HL-60 (cell line): ENCODE results near the gene LARP4B.

Source experiments
- DNase-seq, 2 experiments: peaks; one replicate each; pipeline ENCODE4 v3.0.0-alpha.2; 2010 to 2020; ENCODE audit warnings: low read depth in 1 of 2, low spot score in 1 of 2
- H3K27ac ChIP-seq: fragments of 250-450 bp; sonication (Bioruptor Pico); replicated peaks from 2 replicates; pipeline ENCODE4 v1.5.1; 2020; ENCODE audit warnings: mild to moderate bottlenecking, moderate library complexity
- H3K27me3 ChIP-seq: fragments of 250-450 bp; sonication (Bioruptor Pico); 2 replicates; pipeline ENCODE4 v1.5.1; 2021; ENCODE audit warnings: mild to moderate bottlenecking, moderate library complexity; ENCODE audit not compliant: insufficient read depth, poor library complexity, severe bottlenecking
- H3K4me3 ChIP-seq: replicated peaks from 2 replicates; pipeline ENCODE4 v1.5.1; 2011; ENCODE audit warnings: mild to moderate bottlenecking, control low read depth, low read length; ENCODE audit not compliant: insufficient read depth
- GABPA ChIP-seq: IDR thresholded peaks from 2 replicates; pipeline ENCODE4 v1.6.1; 2012; ENCODE audit warnings: low read depth
- POLR2AphosphoS5 ChIP-seq: IDR thresholded peaks from 2 replicates; pipeline ENCODE4 v1.6.1; 2012; ENCODE audit warnings: low read depth
- SPI1 ChIP-seq: IDR thresholded peaks from 2 replicates; pipeline ENCODE4 v1.6.1; 2012; ENCODE audit warnings: low read depth, mild to moderate bottlenecking, borderline replicate concordance
- TF ChIP-seq, protein P1 (sequence below): IDR thresholded peaks from 2 replicates; pipeline ENCODE4 v1.6.1; 2012; ENCODE audit warnings: low read depth; ENCODE audit not compliant: insufficient replicate concordance
- TF ChIP-seq, protein P2 (sequence below): IDR thresholded peaks from one replicate; pipeline ENCODE4 v1.5.1; 2011; ENCODE audit warnings: low read length, control low read depth, inconsistent platforms; ENCODE audit not compliant: insufficient read depth

The LARP4B gene

DNA sequence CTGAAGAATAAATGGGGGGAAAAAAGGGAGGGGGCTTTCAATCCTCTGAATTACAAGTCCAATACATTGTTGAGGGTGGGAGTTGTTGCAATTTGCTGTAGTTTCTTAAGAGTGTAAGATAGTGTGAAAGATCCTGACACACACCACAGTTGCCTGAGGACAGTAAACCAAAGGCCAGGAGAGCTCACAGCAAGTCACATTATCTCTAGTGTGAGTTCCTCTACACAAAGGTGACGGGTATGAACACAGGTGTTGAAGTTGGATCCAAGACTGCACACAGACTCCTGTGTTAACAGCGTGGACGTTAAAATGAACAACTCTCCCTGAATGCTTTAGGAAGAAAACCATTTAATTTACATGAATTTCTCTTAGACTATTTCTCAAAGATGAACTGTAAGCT, 12.0 kb downstream of the LARP4B start:
- H3K27ac ChIP-seq = no peak overlapping the region

DNA sequence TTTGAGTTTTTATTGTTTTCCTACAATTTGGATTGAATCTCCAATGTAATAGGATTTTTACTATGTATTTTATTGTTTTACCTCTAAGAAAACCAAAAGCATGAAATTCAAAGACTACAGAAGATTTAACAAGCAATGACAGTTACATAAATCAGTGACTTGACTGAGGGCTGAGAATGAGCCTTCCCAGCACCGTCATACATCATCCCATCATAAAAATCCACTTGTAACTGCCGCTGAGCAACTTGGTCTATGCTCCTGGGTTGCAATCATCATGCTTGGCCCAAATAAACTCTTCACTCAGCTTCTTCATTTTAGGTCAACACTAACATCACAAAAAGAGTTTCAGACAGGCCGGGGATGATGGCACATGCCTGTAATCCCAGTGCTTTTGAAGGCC, 13.5 kb downstream of the LARP4B start:
- no peaks in the 10 kb centered on the region for H3K27me3 ChIP-seq
- DNase-seq = no peak
- TF ChIP-seq, protein P1, sequence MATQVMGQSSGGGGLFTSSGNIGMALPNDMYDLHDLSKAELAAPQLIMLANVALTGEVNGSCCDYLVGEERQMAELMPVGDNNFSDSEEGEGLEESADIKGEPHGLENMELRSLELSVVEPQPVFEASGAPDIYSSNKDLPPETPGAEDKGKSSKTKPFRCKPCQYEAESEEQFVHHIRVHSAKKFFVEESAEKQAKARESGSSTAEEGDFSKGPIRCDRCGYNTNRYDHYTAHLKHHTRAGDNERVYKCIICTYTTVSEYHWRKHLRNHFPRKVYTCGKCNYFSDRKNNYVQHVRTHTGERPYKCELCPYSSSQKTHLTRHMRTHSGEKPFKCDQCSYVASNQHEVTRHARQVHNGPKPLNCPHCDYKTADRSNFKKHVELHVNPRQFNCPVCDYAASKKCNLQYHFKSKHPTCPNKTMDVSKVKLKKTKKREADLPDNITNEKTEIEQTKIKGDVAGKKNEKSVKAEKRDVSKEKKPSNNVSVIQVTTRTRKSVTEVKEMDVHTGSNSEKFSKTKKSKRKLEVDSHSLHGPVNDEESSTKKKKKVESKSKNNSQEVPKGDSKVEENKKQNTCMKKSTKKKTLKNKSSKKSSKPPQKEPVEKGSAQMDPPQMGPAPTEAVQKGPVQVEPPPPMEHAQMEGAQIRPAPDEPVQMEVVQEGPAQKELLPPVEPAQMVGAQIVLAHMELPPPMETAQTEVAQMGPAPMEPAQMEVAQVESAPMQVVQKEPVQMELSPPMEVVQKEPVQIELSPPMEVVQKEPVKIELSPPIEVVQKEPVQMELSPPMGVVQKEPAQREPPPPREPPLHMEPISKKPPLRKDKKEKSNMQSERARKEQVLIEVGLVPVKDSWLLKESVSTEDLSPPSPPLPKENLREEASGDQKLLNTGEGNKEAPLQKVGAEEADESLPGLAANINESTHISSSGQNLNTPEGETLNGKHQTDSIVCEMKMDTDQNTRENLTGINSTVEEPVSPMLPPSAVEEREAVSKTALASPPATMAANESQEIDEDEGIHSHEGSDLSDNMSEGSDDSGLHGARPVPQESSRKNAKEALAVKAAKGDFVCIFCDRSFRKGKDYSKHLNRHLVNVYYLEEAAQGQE = no peak
- no peak for TF ChIP-seq POLR2AphosphoS5
- TF ChIP-seq, protein P2, sequence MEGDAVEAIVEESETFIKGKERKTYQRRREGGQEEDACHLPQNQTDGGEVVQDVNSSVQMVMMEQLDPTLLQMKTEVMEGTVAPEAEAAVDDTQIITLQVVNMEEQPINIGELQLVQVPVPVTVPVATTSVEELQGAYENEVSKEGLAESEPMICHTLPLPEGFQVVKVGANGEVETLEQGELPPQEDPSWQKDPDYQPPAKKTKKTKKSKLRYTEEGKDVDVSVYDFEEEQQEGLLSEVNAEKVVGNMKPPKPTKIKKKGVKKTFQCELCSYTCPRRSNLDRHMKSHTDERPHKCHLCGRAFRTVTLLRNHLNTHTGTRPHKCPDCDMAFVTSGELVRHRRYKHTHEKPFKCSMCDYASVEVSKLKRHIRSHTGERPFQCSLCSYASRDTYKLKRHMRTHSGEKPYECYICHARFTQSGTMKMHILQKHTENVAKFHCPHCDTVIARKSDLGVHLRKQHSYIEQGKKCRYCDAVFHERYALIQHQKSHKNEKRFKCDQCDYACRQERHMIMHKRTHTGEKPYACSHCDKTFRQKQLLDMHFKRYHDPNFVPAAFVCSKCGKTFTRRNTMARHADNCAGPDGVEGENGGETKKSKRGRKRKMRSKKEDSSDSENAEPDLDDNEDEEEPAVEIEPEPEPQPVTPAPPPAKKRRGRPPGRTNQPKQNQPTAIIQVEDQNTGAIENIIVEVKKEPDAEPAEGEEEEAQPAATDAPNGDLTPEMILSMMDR = no peak
- no peak for TF ChIP-seq GABPA
- TF ChIP-seq SPI1 = no peak
- H3K27ac ChIP-seq = no peak overlapping the region
- no peak overlapping the region for H3K4me3 ChIP-seq

More for the DNA sequence above, 12.0 kb downstream of the LARP4B start:
- Histone ChIP-seq H3K27me3 (no peaks in the 10 kb centered on the region), H3K4me3 (no peak overlapping the region)
- TF ChIP-seq SPI1 (no peak), POLR2AphosphoS5 (no peak), GABPA (no peak)
- TF ChIP-seq, protein P2 = no peak
- TF ChIP-seq, protein P1 = no peak
- no peak for DNase-seq

DNA sequence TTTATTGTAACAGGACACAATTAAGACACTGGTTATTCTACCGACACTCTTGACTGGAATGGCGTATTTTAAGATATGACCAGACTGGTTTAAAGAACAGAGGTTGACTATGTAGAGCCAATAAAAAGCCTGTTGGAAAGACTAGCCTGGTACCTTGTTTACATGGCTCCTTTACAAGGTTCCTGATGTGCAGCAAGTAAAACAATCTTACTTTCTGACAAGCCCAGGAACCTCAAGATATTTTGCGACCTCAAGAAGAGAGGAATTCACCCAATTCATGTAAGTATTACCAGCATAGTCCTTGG, 14.1 kb downstream of the LARP4B start:
- no peak overlapping the region for H3K27ac ChIP-seq
- H3K4me3 ChIP-seq = no peak overlapping the region
- no peaks in the 10 kb centered on the region for H3K27me3 ChIP-seq
- DNase-seq = no peak
- TF ChIP-seq SPI1 = no peak
- no peak for TF ChIP-seq POLR2AphosphoS5
- TF ChIP-seq, protein P1 = no peak
- TF ChIP-seq, protein P2 = no peak
- no peak for TF ChIP-seq GABPA
